K562 (cell line): ENCODE measurements around the gene TP53BP2. TPM values are rescaled to one million over a fixed set of nuclear protein-coding genes. Genes with fewer than 3 reads are reported as not detected.
"Not testable (repeated sequence)": the region's sequence is repeated elsewhere in the genome, so short reads cannot be mapped to it uniquely, and the experiment has no call there.

Experiments used
- ATAC-seq: fragments of 200-7000 bp; cut with Tn5 transposase; 3 replicates; pipeline ENCODE4 v1.9.1; 2020; ENCODE audit warnings: moderate library complexity
- BruUV-seq: library from RNA; stranded (reverse); fragments of 400-500 nt; replicated peaks from 2 replicates; lab custom pipeline; 2021; lab: Mats Ljungman, UMichigan
- CTCF ChIA-PET: fragments of 300-600 bp; formaldehyde crosslinking; extraction: SDS; loops from one replicate; lab custom pipeline; 2021; ENCODE audit warnings: low intra/inter-chr PET ratio; lab: Yijun Ruan, JAX
- POLR2A ChIA-PET: fragments of 300-600, 350-650 bp; sonication (Branson Sonifier 250); formaldehyde crosslinking; extraction: SDS; loops from one replicate; lab custom pipeline; 2021; ENCODE audit warnings: antibody characterized with exemption, inconsistent platforms; lab: Yijun Ruan, JAX
- DNase-seq, 4 experiments: peaks; one replicate each; pipeline versions ENCODE4 v3.0.0 to v3.0.0-alpha.2; 2011 to 2018; ENCODE audit warnings: low spot score in 3 of 4, mixed read lengths in 3 of 4; ENCODE audit errors: extremely low read depth in 1 of 4
- FAIRE-seq: peaks from 2 replicates; lab custom pipeline; 2011; peaks lifted over from hg19 to GRCh38; lab: Jason Lieb, UNC
- H2AFZ ChIP-seq: 2 replicates; pipeline ENCODE4 v1.6.0; 2011; ENCODE audit warnings: low read depth, low read length, control low read depth, inconsistent platforms
- H3K27ac ChIP-seq: fragments of 200-600 bp; 3 replicates; pipeline ENCODE4 v1.8.0; 2011; ENCODE audit warnings: low read depth, mild to moderate bottlenecking, control low read depth, inconsistent platforms, low read length, moderate library complexity, mixed read lengths; ENCODE audit errors: extremely low read depth
- H3K27me3 ChIP-seq, 2 experiments: fragments of 300-600 bp in 1 of 2; 2 replicates in 1 of 2; 3 replicates in 1 of 2; pipeline versions ENCODE4 v1.6.0 to v1.8.0; 2011; ENCODE audit warnings: inconsistent platforms in 2 of 2, low read length in 2 of 2, mild to moderate bottlenecking in 1 of 2, mixed read lengths in 1 of 2, moderate library complexity in 1 of 2; ENCODE audit not compliant: control insufficient read depth in 2 of 2, insufficient read depth in 2 of 2
- H3K36me3 ChIP-seq: fragments of 300-600 bp; 3 replicates; pipeline ENCODE4 v1.8.0; 2011; ENCODE audit warnings: mild to moderate bottlenecking, low read length, inconsistent platforms; ENCODE audit not compliant: control insufficient read depth, insufficient read depth
- H3K4me1 ChIP-seq, 2 experiments: fragments of 200-600 bp in 1 of 2; replicated peaks in 1 of 2; 2 replicates in 1 of 2; 3 replicates in 1 of 2; pipeline versions ENCODE4 v1.5.1 to v1.8.0; 2011; ENCODE audit warnings: inconsistent platforms in 2 of 2, low read length in 2 of 2, mild to moderate bottlenecking in 1 of 2, mixed read lengths in 1 of 2, moderate library complexity in 1 of 2; ENCODE audit not compliant: control insufficient read depth in 2 of 2, insufficient read depth in 2 of 2
- H3K4me2 ChIP-seq: 2 replicates; pipeline ENCODE4 v1.6.1; 2011; ENCODE audit warnings: low read length, control low read depth, inconsistent platforms, mixed read lengths; ENCODE audit not compliant: insufficient read depth
- H3K4me3 ChIP-seq: fragments of 200-600 bp; sonication (generic), shearing (Covaris generic); 2 replicates; pipeline ENCODE4 v1.5.1; 2016; ENCODE audit warnings: control low read depth, inconsistent platforms
- H3K79me2 ChIP-seq: fragments of 200-600 bp; 3 replicates; pipeline ENCODE4 v1.8.0; 2011; ENCODE audit warnings: low read length, inconsistent platforms; ENCODE audit not compliant: control insufficient read depth, insufficient read depth
- H3K9ac ChIP-seq, 2 experiments: 2 replicates each; pipeline versions ENCODE4 v1.6.0 to v1.6.1; 2011; ENCODE audit warnings: low read depth in 2 of 2, low read length in 2 of 2, control low read depth in 1 of 2, inconsistent platforms in 1 of 2, mild to moderate bottlenecking in 1 of 2, mixed read lengths in 1 of 2; ENCODE audit not compliant: insufficient read depth in 1 of 2
- H3K9me1 ChIP-seq: one replicate; pipeline ENCODE4 v1.6.0; 2011; ENCODE audit warnings: inconsistent platforms, mild to moderate bottlenecking, low read length, moderate library complexity; ENCODE audit not compliant: control insufficient read depth, insufficient read depth
- H3K9me3 ChIP-seq: replicated peaks from 2 replicates; pipeline ENCODE4 v1.5.1; 2011; ENCODE audit warnings: low read depth, low read length, inconsistent platforms; ENCODE audit not compliant: control insufficient read depth, insufficient read depth
- H4K20me1 ChIP-seq: replicated peaks from 2 replicates; pipeline ENCODE4 v1.6.1; 2011; ENCODE audit warnings: low read length, inconsistent platforms, mixed read lengths; ENCODE audit not compliant: control insufficient read depth, insufficient read depth
- MYC ChIP-seq, 2 experiments: fragments of 250-450 bp in 1 of 2; sonication (Bioruptor Pico) in 1 of 2; IDR thresholded peaks; 2 replicates each; pipeline versions ENCODE4 v1.5.1 to v1.6.1; 2012 to 2021; ENCODE audit warnings: low read depth in 2 of 2, borderline replicate concordance in 1 of 2, improper control_type of control experiment in 1 of 2, low read length in 1 of 2, mild to moderate bottlenecking in 1 of 2, moderate library complexity in 1 of 2
- PYGO2 ChIP-seq: fragments of 450-650 bp; IDR thresholded peaks from 2 replicates; pipeline ENCODE4 v1.6.1; 2016; ENCODE audit warnings: mild to moderate bottlenecking, missing genetic modification characterization, moderate library complexity, missing compliant biosample characterization
- RCOR1 ChIP-seq, 2 experiments: IDR thresholded peaks; 2 replicates each; pipeline ENCODE4 v1.6.1; 2012; ENCODE audit warnings: low read depth in 2 of 2, low read length in 2 of 2, borderline replicate concordance in 1 of 2, improper control_type of control experiment in 1 of 2
- SMARCA4 ChIP-seq: fragments of 450-650 bp; IDR thresholded peaks from 2 replicates; pipeline ENCODE4 v1.6.1; 2016
- TSC22D4 ChIP-seq: fragments of 450-650 bp; IDR thresholded peaks from 2 replicates; pipeline ENCODE4 v1.6.1; 2016; ENCODE audit warnings: missing genetic modification characterization, missing biosample characterization, control low read depth
- ZNF75A ChIP-seq: fragments of 450-650 bp; formaldehyde crosslinking; IDR thresholded peaks from 2 replicates; pipeline ENCODE4 v1.4.0; 2020; ENCODE audit warnings: mild to moderate bottlenecking
- ZZZ3 ChIP-seq: fragments of 450-650 bp; IDR thresholded peaks from 2 replicates; pipeline ENCODE4 v1.6.1; 2016; ENCODE audit warnings: antibody characterized with exemption, mild to moderate bottlenecking, moderate library complexity
- WGBS: fragments of 100-300 bp; shearing (Covaris generic); methylation state at CpG from one replicate; pipeline ENCODE4 v1.1.6; 2016; ENCODE audit warnings: low coverage, mixed read lengths; ENCODE audit not compliant: insufficient coverage; ENCODE audit errors: missing lambda C conversion rate; 5-methylcytosine and 5-hydroxymethylcytosine counted together
- in situ Hi-C: fragments of 300-500 bp; cut with MboI; formaldehyde crosslinking; loops from 4 replicates; pipeline ENCODE4 v1.15.0; 2018; ENCODE audit warnings: inconsistent platforms, mixed read lengths
- intact Hi-C: fragments of 100-400 bp; cut with micrococcal nuclease; formaldehyde crosslinking; loops from 2 replicates; pipeline ENCODE4 v1.14.2; 2022
- polyA plus RNA-seq, 8 experiments: library from polyadenylated mRNA; depleted of rRNA in 4 of 8; stranded (reverse) in 5 of 8; unstranded in 3 of 8; fragments of >200 nt; fragmentation: Nextera tagmentation in 2 of 8; fragmentation: Illumina TruSeq in 1 of 8; extraction: Ambion mirVana in 2 of 8; extraction: Trizol in 1 of 8; gene quantifications; 2 replicates each; pipeline versions ENCODE4 v1.2.1 to v1.2.3, GENCODE V29; 2011 to 2014; ENCODE audit warnings: inconsistent platforms in 1 of 8, missing spikeins in 1 of 8
- total RNA-seq, 7 experiments: library from RNA; depleted of rRNA in 6 of 7; stranded (reverse); fragments of >200 nt in 6 of 7; fragmentation: Illumina TruSeq in 2 of 7; extraction: Trizol in 2 of 7; gene quantifications; 2 replicates each; pipeline versions ENCODE4 v1.2.1 to v1.2.3, GENCODE V29; 2011 to 2021; ENCODE audit warnings: low replicate concordance in 1 of 7
- TF ChIP-seq, protein P1 (sequence below): sonication (generic); formaldehyde crosslinking; IDR thresholded peaks from 2 replicates; pipeline ENCODE4 v1.8.1; 2023; ENCODE audit warnings: missing genetic modification reagents, mild to moderate bottlenecking, borderline replicate concordance
- TF ChIP-seq, protein P2 (sequence below), 2 experiments: fragments of 250-450 bp in 1 of 2; fragments of 450-650 bp in 1 of 2; sonication (Bioruptor Pico) in 1 of 2; IDR thresholded peaks; 2 replicates each; pipeline versions ENCODE4 v1.6.1 to v1.8.0; 2016 to 2021; ENCODE audit warnings: mild to moderate bottlenecking in 2 of 2, moderate library complexity in 2 of 2, missing compliant biosample characterization in 1 of 2, missing genetic modification characterization in 1 of 2

Gene TP53BP2
- total and polyA plus RNA-seq, 9 of the 15 experiments (the other 6 are each of a cell fraction or from before 2014, with no cell fraction given) = 17.0 to 69.6 (median 40.1) TPM

DNA sequence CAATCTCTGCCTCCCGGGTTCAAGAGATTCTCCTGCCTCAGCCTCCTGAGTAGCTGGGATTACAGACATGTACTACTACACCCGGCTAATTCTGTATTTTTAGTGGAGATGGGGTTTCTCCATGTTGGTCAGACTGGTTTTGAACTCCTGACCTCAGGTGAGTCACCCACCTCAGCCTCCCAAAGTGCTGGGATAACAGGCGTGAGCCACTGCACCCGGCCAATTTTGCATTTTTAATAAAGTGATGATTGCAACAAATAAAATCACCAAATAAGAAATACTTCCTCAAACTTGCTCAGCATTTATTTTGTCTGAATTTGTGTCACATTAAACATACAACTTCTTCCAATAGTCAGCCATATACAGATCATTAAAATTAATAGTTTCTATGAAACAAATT, 35.8 kb downstream of the TP53BP2 start:
- H3K79me2 ChIP-seq, H2AFZ ChIP-seq, H3K9me1 ChIP-seq, BruUV-seq, CTCF ChIA-PET, H3K4me2 ChIP-seq, H3K27ac ChIP-seq, FAIRE-seq, in situ Hi-C loops, DNase-seq, ATAC-seq, H4K20me1 ChIP-seq, H3K4me3 ChIP-seq, H3K9ac ChIP-seq, POLR2A ChIA-PET, H3K9me3 ChIP-seq, H3K4me1 ChIP-seq, H3K27me3 ChIP-seq: not testable (repeated sequence)
- intact Hi-C loops = loop anchor here (5.0 kb wide), 4 partner anchors 113 to 297 kb away; no protein-coding TSS in a partner anchor
- peaks cover 90% of the 10 kb centered on the region for H3K36me3 ChIP-seq
- WGBS = 91% methylated on average over 4 of the region's 4 CpGs

DNA sequence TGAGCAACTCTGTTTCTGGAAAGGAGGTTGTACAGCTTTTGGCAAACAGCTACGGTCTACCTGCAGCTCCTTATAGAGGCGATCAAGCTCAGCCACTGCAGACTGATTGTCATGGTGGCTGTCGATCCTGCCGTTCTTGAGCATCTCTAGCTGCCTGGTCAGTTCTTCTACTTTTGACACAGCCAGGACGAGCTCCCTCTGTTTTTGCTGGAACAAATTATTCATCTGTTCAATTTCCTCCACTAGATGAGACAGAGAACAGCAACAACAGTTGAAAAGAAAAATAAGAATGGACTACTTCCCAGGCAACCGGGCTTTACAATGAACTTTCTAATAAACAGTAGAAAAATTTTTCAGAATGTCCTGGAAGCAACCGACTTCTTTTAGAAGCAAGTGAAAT, 42.5 kb downstream of the TP53BP2 start:
- POLR2A ChIA-PET = interaction anchor here (0.6 to 2.3 kb wide), 7 partner anchors 9 to 346 kb away, joined by 3 to 11 read pairs (median 6); partner anchors contain the start of gene TP53BP2
- Histone ChIP-seq H3K9me1 (no peaks in the 10 kb centered on the region), H3K36me3 (peaks cover 91% of the 10 kb centered on the region)
- TF ChIP-seq, protein P1, sequence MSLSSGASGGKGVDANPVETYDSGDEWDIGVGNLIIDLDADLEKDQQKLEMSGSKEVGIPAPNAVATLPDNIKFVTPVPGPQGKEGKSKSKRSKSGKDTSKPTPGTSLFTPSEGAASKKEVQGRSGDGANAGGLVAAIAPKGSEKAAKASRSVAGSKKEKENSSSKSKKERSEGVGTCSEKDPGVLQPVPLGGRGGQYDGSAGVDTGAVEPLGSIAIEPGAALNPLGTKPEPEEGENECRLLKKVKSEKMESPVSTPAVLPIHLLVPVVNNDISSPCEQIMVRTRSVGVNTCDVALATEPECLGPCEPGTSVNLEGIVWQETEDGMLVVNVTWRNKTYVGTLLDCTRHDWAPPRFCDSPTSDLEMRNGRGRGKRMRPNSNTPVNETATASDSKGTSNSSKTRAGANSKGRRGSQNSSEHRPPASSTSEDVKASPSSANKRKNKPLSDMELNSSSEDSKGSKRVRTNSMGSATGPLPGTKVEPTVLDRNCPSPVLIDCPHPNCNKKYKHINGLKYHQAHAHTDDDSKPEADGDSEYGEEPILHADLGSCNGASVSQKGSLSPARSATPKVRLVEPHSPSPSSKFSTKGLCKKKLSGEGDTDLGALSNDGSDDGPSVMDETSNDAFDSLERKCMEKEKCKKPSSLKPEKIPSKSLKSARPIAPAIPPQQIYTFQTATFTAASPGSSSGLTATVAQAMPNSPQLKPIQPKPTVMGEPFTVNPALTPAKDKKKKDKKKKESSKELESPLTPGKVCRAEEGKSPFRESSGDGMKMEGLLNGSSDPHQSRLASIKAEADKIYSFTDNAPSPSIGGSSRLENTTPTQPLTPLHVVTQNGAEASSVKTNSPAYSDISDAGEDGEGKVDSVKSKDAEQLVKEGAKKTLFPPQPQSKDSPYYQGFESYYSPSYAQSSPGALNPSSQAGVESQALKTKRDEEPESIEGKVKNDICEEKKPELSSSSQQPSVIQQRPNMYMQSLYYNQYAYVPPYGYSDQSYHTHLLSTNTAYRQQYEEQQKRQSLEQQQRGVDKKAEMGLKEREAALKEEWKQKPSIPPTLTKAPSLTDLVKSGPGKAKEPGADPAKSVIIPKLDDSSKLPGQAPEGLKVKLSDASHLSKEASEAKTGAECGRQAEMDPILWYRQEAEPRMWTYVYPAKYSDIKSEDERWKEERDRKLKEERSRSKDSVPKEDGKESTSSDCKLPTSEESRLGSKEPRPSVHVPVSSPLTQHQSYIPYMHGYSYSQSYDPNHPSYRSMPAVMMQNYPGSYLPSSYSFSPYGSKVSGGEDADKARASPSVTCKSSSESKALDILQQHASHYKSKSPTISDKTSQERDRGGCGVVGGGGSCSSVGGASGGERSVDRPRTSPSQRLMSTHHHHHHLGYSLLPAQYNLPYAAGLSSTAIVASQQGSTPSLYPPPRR (CRISPR knock-in tag) = no peak
- no peak for TF ChIP-seq MYC (IDR thresholded peaks at IDR 0.05; ENCODE audit: low read depth, low read length)
- TF ChIP-seq MYC (CRISPR knock-in tag; IDR thresholded peaks at IDR 0.05; ENCODE audit: borderline replicate concordance, low read depth) = no peak
- TF ChIP-seq TSC22D4 (tag) = no peak
- TF ChIP-seq, protein P2, sequence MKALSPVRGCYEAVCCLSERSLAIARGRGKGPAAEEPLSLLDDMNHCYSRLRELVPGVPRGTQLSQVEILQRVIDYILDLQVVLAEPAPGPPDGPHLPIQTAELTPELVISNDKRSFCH (CRISPR knock-in tag; IDR thresholded peaks at IDR 0.05) = no peak
- TF ChIP-seq, protein P2 (tag; IDR thresholded peaks at IDR 0.05) = no peak
- TF ChIP-seq RCOR1 (IDR thresholded peaks at IDR 0.05; ENCODE audit: borderline replicate concordance in 1 of 2, low read depth in 2 of 2, low read length in 2 of 2) = no peak
- TF ChIP-seq PYGO2 (tag) = no peak
- no peak for TF ChIP-seq ZZZ3
- no peak for TF ChIP-seq ZNF75A (CRISPR knock-in tag)
- TF ChIP-seq SMARCA4 = no peak

More for the DNA sequence above, 42.5 kb downstream of the TP53BP2 start:
- ATAC-seq = no peak
- no peak overlapping the region for H3K4me2 ChIP-seq
- in situ Hi-C loops = no loop called here
- H3K27me3 ChIP-seq = no peaks in the 10 kb centered on the region
- H4K20me1 ChIP-seq = no peaks in the 10 kb centered on the region
- intact Hi-C loops = no loop called here
- BruUV-seq = no TSS peak
- H3K27ac ChIP-seq = no peak overlapping the region
- WGBS = 92% methylated on average over 7 of the region's 7 CpGs
- DNase-seq = no peak
- H3K9me3 ChIP-seq = no peaks in the 10 kb centered on the region; the same call in 1 of the 2 replicates
- CTCF ChIA-PET = no interaction called here
- no peaks in the 10 kb centered on the region for H3K4me1 ChIP-seq
- no peak overlapping the region for H3K4me3 ChIP-seq
- no peaks in the 10 kb centered on the region for H3K79me2 ChIP-seq
- FAIRE-seq = no peak
- no peak overlapping the region for H2AFZ ChIP-seq
- no peak overlapping the region for H3K9ac ChIP-seq
